A549 (cell line): ENCODE results near the gene MARK3. TPM values are rescaled to one million over a fixed set of nuclear protein-coding genes. Genes with fewer than 3 reads are reported as not detected.

Experiments used
- ATAC-seq, 2 experiments: fragments of 200-7000 bp in 1 of 2; fragments of >200 bp in 1 of 2; cut with Nextera tagmentation in 1 of 2; cut with Tn5 transposase in 1 of 2; 3 replicates each; pipeline versions ENCODE4 v1.8.0 to v1.9.1; 2018 to 2020; ENCODE audit warnings: mild to moderate bottlenecking in 1 of 2, moderate library complexity in 1 of 2
- CTCF ChIA-PET: fragments of 300-600 bp; sonication (Branson Sonifier 250); formaldehyde crosslinking; extraction: SDS; loops from one replicate; lab custom pipeline; 2021; ENCODE audit warnings: antibody characterized with exemption, inconsistent platforms; lab: Yijun Ruan, JAX
- POLR2A ChIA-PET: fragments of 350-600 bp; formaldehyde crosslinking; extraction: SDS; loops from one replicate; lab custom pipeline; 2021; ENCODE audit warnings: antibody characterized with exemption, inconsistent platforms; lab: Yijun Ruan, JAX
- DNase-seq, 2 experiments: peaks; one replicate each; pipeline versions ENCODE4 v3.0.0 to v3.0.0-alpha.2; 2011 to 2016; ENCODE audit warnings: low read depth in 1 of 2, low spot score in 1 of 2
- FAIRE-seq: peaks from 2 replicates; lab custom pipeline; 2011; peaks lifted over from hg19 to GRCh38; lab: Jason Lieb, UNC
- H3K27ac ChIP-seq, 2 experiments: fragments of >200 bp; sonication (Bioruptor Twin); formaldehyde crosslinking; 3 replicates each; pipeline ENCODE4 v1.5.1; 2016 to 2017
- H3K4me1 ChIP-seq: fragments of >200 bp; sonication (Bioruptor Twin); formaldehyde crosslinking; 3 replicates; pipeline ENCODE4 v1.6.1; 2016
- H3K4me2 ChIP-seq: fragments of >200 bp; sonication (Bioruptor Twin); formaldehyde crosslinking; 3 replicates; pipeline ENCODE4 v1.6.1; 2016
- H3K4me3 ChIP-seq: fragments of >200 bp; sonication (Bioruptor Twin); formaldehyde crosslinking; 3 replicates; pipeline ENCODE4 v1.5.1; 2016
- H3K9me3 ChIP-seq: fragments of >200 bp; sonication (Bioruptor Twin); formaldehyde crosslinking; 3 replicates; pipeline ENCODE4 v1.6.1; 2016
- CHD4 ChIP-seq: fragments of 200-600 bp; sonication (generic); IDR thresholded peaks from 2 replicates; pipeline ENCODE4 v1.6.1; 2016; ENCODE audit warnings: antibody characterized with exemption, mild to moderate bottlenecking, borderline replicate concordance
- EP300 ChIP-seq, 2 experiments: fragments of >200 bp; sonication (Bioruptor Twin); formaldehyde crosslinking; IDR thresholded peaks; 2 replicates in 1 of 2; 3 replicates in 1 of 2; pipeline ENCODE4 v1.6.1; 2016 to 2017
- FOXS1 ChIP-seq: fragments of 250-450 bp; sonication (Bioruptor Pico); IDR thresholded peaks from 2 replicates; pipeline ENCODE4 v1.5.0; 2020; ENCODE audit warnings: mild to moderate bottlenecking, moderate library complexity
- JUNB ChIP-seq: fragments of >200 bp; sonication (Bioruptor Twin); formaldehyde crosslinking; IDR thresholded peaks from 2 replicates; pipeline ENCODE4 v1.6.1; 2016
- KDM5A ChIP-seq: fragments of 200-600 bp; sonication (generic); IDR thresholded peaks from 2 replicates; pipeline ENCODE4 v1.6.1; 2016; ENCODE audit warnings: antibody characterized with exemption, mild to moderate bottlenecking
- NPAS2 ChIP-seq: fragments of 250-450 bp; sonication (Bioruptor Pico); IDR thresholded peaks from 2 replicates; pipeline ENCODE4 v1.8.0; 2022; ENCODE audit warnings: mild to moderate bottlenecking, moderate library complexity, borderline replicate concordance
- NR3C1 ChIP-seq: fragments of >200 bp; sonication (Bioruptor Twin); formaldehyde crosslinking; IDR thresholded peaks from 3 replicates; pipeline ENCODE4 v1.6.1; 2017
- ZSCAN20 ChIP-seq: fragments of 250-450 bp; sonication (Bioruptor Pico); IDR thresholded peaks from 2 replicates; pipeline ENCODE4 v1.8.0; 2022; ENCODE audit warnings: mild to moderate bottlenecking, moderate library complexity
- WGBS: methylation state at CpG from one replicate; pipeline ENCODE4 v1.1.6; 2017; ENCODE audit errors: missing lambda C conversion rate; 5-methylcytosine and 5-hydroxymethylcytosine counted together
- polyA plus RNA-seq, 4 experiments: library from polyadenylated mRNA; depleted of rRNA in 3 of 4; stranded (reverse); fragments of >200 nt; fragmentation: RNase III in 1 of 4; extraction: RNeasy Plus Mini Kit Qiagen cat#74134 plus additional on column Dnase treatment in 1 of 4; gene quantifications; 2 replicates in 3 of 4; 3 replicates in 1 of 4; pipeline ENCODE4 v1.2.3, GENCODE V29; 2011 to 2017
- TF ChIP-seq, protein P1 (sequence below): fragments of 200-600 bp; sonication (generic); IDR thresholded peaks from 2 replicates; pipeline ENCODE4 v1.6.1; 2016; ENCODE audit warnings: antibody characterized with exemption, mild to moderate bottlenecking, moderate library complexity
- TF ChIP-seq, protein P2 (sequence below): fragments of >200 bp; sonication (Bioruptor Twin); formaldehyde crosslinking; IDR thresholded peaks from 3 replicates; pipeline ENCODE4 v1.5.1; 2016
- TF ChIP-seq, protein P3 (sequence below): IDR thresholded peaks from 2 replicates; pipeline ENCODE4 v1.6.1; 2012
- TF ChIP-seq, protein P4 (sequence below): fragments of >200 bp; sonication (Bioruptor Twin); formaldehyde crosslinking; IDR thresholded peaks from 2 replicates; pipeline ENCODE4 v1.6.1; 2016

The MARK3 gene
- polyA plus RNA-seq, 2 of the 4 experiments (the other 2 are of a cell fraction): 59.7 to 97.6 TPM

DNA sequence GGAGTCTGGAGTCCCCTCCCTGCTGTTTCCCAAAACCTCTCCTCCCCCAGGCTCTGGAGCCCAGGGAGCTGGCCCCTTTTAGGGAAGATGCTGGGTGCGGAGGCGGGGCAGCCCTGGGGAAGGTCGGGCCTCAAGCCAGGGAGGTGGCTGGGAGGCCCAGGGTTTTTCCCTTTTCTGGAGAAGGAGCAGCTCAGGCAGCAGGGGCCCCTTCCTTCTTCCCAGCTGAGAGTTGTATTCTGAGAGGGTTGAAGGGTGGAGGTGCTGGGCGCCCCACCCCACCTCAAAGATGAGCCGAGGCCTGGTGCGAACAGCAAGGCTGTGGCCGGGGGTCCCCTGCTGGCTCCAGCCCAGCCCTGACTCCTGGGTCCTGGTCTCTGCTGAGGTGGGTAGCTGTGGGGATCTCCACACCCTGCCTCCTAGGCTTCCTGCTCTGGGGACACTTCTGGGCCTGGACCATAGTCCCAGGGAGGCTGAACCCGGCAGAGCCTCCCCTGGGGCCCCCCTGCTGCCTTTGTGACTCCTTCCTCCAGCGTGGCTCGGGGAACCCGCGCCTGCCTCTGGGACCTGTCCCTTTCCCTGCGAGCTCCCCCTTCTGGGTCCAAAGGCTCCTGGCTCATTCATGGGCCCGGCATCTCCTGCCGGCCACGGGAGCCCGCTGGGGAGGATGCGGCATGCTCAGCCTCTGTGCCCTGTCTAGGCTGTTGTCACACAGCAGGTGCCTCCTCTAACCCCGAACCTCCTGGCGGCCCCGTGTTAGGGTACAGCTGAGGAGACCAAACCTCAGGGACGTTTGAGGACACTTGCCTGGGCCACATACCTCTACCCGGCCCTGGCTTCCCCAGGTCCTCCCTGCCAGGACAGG, 148.2 kb downstream of the MARK3 start (continued):
- TF ChIP-seq, protein P1, sequence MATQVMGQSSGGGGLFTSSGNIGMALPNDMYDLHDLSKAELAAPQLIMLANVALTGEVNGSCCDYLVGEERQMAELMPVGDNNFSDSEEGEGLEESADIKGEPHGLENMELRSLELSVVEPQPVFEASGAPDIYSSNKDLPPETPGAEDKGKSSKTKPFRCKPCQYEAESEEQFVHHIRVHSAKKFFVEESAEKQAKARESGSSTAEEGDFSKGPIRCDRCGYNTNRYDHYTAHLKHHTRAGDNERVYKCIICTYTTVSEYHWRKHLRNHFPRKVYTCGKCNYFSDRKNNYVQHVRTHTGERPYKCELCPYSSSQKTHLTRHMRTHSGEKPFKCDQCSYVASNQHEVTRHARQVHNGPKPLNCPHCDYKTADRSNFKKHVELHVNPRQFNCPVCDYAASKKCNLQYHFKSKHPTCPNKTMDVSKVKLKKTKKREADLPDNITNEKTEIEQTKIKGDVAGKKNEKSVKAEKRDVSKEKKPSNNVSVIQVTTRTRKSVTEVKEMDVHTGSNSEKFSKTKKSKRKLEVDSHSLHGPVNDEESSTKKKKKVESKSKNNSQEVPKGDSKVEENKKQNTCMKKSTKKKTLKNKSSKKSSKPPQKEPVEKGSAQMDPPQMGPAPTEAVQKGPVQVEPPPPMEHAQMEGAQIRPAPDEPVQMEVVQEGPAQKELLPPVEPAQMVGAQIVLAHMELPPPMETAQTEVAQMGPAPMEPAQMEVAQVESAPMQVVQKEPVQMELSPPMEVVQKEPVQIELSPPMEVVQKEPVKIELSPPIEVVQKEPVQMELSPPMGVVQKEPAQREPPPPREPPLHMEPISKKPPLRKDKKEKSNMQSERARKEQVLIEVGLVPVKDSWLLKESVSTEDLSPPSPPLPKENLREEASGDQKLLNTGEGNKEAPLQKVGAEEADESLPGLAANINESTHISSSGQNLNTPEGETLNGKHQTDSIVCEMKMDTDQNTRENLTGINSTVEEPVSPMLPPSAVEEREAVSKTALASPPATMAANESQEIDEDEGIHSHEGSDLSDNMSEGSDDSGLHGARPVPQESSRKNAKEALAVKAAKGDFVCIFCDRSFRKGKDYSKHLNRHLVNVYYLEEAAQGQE: no peak
- TF ChIP-seq, protein P2, sequence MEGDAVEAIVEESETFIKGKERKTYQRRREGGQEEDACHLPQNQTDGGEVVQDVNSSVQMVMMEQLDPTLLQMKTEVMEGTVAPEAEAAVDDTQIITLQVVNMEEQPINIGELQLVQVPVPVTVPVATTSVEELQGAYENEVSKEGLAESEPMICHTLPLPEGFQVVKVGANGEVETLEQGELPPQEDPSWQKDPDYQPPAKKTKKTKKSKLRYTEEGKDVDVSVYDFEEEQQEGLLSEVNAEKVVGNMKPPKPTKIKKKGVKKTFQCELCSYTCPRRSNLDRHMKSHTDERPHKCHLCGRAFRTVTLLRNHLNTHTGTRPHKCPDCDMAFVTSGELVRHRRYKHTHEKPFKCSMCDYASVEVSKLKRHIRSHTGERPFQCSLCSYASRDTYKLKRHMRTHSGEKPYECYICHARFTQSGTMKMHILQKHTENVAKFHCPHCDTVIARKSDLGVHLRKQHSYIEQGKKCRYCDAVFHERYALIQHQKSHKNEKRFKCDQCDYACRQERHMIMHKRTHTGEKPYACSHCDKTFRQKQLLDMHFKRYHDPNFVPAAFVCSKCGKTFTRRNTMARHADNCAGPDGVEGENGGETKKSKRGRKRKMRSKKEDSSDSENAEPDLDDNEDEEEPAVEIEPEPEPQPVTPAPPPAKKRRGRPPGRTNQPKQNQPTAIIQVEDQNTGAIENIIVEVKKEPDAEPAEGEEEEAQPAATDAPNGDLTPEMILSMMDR: no peak
- no peak for TF ChIP-seq JUNB
- no peak for TF ChIP-seq NR3C1
- no peak for TF ChIP-seq FOXS1 (CRISPR knock-in tag)

DNA sequence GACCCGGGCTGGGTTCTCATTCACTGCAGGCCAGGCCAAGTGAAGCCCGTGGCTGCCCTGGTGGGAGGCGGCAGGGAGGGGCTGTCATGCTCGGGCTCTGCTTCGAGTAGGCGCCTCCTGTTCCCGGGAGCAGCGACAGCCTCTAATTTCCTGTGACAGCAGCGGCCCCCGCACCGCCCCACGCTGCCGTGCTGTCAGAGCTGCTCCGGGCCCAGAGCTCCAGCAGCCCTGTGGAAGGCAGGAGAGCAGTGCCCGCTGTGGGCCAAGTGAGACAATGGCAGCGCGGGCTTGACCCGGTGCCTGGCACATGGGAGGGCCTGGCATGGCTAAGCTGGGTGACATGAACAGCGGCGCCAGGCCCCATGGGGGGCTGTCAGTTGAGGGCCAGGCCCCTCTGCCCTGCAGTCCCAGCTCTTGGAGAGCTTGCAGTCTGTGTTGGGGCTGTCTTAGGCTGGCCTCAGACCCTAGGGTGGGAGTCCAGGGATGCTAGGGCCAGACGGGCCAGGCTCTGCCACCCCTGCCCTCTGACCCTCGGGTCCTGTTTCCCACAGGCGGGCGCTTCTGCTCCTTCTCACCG, 148.9 kb downstream of the MARK3 start:
- 92% methylated on average over 18 of the region's 25 CpGs for WGBS

DNA sequence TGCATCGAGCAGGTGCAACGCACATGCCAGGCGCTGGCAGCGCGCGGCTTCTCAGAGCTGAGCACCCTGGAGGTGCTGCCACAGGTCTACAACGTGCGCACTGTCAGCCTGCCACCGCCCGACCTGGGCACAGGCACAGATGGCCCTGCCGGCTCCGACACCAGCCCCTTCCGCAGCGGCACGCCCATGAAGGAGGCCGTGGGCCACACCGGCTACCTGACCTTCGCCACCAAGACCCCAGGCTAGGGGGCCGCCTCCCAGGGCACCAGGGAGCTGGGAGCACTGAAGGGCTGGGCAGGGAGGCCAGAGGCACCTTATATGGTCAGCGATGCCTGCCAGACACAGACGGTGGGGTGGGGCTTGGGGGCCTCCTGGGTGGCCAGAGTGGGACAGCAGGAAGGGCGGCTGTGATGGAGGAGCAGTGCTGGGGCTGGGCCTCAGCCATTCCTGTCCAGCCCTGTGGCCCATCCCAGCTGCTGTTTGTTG, 149.4 kb downstream of the MARK3 start:
- POLR2A ChIA-PET: no interaction called here
- CTCF ChIA-PET: interaction anchor here (12.7 to 28.8 kb wide), 2 partner anchors 10 to 16 kb away, joined by 184 to 489 read pairs; partner anchors contain the start of gene CKB

More for the DNA sequence above, 148.9 kb downstream of the MARK3 start:
- TF ChIP-seq, protein P3, sequence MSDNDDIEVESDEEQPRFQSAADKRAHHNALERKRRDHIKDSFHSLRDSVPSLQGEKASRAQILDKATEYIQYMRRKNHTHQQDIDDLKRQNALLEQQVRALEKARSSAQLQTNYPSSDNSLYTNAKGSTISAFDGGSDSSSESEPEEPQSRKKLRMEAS: no peak
- no peak for TF ChIP-seq KDM5A
- no peak overlapping the region for H3K4me3 ChIP-seq
- no peak overlapping the region for H3K27ac ChIP-seq
- DNase-seq (no peak), ATAC-seq (no peak), FAIRE-seq (no peak)
- no peaks in the 10 kb centered on the region for H3K9me3 ChIP-seq
- no peak overlapping the region for H3K4me2 ChIP-seq
- CTCF ChIA-PET: interaction anchor here (12.7 to 28.8 kb wide), 2 partner anchors 11 to 15 kb away, joined by 184 to 489 read pairs; partner anchors contain the start of gene CKB
- POLR2A ChIA-PET: no interaction called here
- H3K4me1 ChIP-seq: peaks cover 16% of the 10 kb centered on the region

More for the DNA sequence above, 149.4 kb downstream of the MARK3 start:
- DNase-seq: no peak
- TF ChIP-seq NPAS2 (CRISPR knock-in tag) (no peak), CHD4 (no peak), EP300 (IDR thresholded peaks at IDR 0.05) (no peak), JUNB (no peak), ZSCAN20 (CRISPR knock-in tag) (no peak), NR3C1 (no peak)
- TF ChIP-seq, protein P4, sequence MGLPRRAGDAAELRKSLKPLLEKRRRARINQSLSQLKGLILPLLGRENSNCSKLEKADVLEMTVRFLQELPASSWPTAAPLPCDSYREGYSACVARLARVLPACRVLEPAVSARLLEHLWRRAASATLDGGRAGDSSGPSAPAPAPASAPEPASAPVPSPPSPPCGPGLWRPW: no peak
- ATAC-seq: no peak
- Histone ChIP-seq H3K27ac (no peak overlapping the region), H3K4me3 (no peak overlapping the region), H3K9me3 (no peaks in the 10 kb centered on the region), H3K4me1 (peaks cover 16% of the 10 kb centered on the region), H3K4me2 (no peak overlapping the region)
- FAIRE-seq: no peak
- WGBS: 73% methylated on average over 3 of the region's 22 CpGs
